ENCODE measurements around the gene OR5AK2. TPM values are rescaled to one million over a fixed set of nuclear protein-coding genes. Genes with fewer than 3 reads are reported as not detected.
"Not testable (repeated sequence)": the region's sequence is repeated elsewhere in the genome, so short reads cannot be mapped to it uniquely, and the experiment has no call there.

OR5AK2 gene
- total RNA-seq, 1 experiment from 2014 or later = not detected

DNA sequence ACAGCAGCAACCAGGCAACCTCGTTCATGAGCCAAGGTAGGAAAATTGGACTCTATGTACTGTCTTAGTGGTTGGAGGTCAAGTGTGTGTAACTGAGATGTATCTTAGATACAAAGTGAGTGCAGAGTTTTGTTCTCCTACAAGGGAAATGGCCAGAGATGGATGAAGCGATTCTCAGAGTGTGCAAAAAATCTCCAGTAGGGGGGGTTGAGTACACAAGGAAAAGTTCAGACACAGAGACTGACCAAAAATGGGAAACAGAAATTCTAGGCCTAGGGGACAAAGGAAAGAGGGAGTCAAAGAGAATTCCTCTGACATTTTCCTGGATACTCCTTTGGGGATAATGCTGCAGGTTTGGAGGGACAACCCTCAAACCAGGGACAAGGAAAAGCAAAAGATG lies 38.2 kb upstream of the OR5AK2 start (continued):
- TF ChIP-seq, protein P1, sequence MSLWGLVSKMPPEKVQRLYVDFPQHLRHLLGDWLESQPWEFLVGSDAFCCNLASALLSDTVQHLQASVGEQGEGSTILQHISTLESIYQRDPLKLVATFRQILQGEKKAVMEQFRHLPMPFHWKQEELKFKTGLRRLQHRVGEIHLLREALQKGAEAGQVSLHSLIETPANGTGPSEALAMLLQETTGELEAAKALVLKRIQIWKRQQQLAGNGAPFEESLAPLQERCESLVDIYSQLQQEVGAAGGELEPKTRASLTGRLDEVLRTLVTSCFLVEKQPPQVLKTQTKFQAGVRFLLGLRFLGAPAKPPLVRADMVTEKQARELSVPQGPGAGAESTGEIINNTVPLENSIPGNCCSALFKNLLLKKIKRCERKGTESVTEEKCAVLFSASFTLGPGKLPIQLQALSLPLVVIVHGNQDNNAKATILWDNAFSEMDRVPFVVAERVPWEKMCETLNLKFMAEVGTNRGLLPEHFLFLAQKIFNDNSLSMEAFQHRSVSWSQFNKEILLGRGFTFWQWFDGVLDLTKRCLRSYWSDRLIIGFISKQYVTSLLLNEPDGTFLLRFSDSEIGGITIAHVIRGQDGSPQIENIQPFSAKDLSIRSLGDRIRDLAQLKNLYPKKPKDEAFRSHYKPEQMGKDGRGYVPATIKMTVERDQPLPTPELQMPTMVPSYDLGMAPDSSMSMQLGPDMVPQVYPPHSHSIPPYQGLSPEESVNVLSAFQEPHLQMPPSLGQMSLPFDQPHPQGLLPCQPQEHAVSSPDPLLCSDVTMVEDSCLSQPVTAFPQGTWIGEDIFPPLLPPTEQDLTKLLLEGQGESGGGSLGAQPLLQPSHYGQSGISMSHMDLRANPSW (CRISPR knock-in tag; conservative IDR thresholded peaks at IDR 0.05; ENCODE audit: low read depth) = no peak
- TF ChIP-seq, protein P2, sequence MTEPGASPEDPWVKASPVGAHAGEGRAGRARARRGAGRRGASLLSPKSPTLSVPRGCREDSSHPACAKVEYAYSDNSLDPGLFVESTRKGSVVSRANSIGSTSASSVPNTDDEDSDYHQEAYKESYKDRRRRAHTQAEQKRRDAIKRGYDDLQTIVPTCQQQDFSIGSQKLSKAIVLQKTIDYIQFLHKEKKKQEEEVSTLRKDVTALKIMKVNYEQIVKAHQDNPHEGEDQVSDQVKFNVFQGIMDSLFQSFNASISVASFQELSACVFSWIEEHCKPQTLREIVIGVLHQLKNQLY (CRISPR knock-in tag; IDR thresholded peaks at IDR 0.05) = no peak
- TF ChIP-seq KAT7 (CRISPR knock-in tag; IDR thresholded peaks at IDR 0.05; ENCODE audit: borderline replicate concordance) (no peak), RORB (CRISPR knock-in tag; IDR thresholded peaks at IDR 0.05) (no peak), CBFB (CRISPR knock-in tag; IDR thresholded peaks at IDR 0.05; ENCODE audit: low read depth) (no peak), ETV6 (CRISPR knock-in tag; IDR thresholded peaks at IDR 0.05) (no peak)
- TF ChIP-seq, protein P3, sequence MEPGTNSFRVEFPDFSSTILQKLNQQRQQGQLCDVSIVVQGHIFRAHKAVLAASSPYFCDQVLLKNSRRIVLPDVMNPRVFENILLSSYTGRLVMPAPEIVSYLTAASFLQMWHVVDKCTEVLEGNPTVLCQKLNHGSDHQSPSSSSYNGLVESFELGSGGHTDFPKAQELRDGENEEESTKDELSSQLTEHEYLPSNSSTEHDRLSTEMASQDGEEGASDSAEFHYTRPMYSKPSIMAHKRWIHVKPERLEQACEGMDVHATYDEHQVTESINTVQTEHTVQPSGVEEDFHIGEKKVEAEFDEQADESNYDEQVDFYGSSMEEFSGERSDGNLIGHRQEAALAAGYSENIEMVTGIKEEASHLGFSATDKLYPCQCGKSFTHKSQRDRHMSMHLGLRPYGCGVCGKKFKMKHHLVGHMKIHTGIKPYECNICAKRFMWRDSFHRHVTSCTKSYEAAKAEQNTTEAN (CRISPR knock-in tag; IDR thresholded peaks at IDR 0.05) = no peak
- TF ChIP-seq, protein P4, sequence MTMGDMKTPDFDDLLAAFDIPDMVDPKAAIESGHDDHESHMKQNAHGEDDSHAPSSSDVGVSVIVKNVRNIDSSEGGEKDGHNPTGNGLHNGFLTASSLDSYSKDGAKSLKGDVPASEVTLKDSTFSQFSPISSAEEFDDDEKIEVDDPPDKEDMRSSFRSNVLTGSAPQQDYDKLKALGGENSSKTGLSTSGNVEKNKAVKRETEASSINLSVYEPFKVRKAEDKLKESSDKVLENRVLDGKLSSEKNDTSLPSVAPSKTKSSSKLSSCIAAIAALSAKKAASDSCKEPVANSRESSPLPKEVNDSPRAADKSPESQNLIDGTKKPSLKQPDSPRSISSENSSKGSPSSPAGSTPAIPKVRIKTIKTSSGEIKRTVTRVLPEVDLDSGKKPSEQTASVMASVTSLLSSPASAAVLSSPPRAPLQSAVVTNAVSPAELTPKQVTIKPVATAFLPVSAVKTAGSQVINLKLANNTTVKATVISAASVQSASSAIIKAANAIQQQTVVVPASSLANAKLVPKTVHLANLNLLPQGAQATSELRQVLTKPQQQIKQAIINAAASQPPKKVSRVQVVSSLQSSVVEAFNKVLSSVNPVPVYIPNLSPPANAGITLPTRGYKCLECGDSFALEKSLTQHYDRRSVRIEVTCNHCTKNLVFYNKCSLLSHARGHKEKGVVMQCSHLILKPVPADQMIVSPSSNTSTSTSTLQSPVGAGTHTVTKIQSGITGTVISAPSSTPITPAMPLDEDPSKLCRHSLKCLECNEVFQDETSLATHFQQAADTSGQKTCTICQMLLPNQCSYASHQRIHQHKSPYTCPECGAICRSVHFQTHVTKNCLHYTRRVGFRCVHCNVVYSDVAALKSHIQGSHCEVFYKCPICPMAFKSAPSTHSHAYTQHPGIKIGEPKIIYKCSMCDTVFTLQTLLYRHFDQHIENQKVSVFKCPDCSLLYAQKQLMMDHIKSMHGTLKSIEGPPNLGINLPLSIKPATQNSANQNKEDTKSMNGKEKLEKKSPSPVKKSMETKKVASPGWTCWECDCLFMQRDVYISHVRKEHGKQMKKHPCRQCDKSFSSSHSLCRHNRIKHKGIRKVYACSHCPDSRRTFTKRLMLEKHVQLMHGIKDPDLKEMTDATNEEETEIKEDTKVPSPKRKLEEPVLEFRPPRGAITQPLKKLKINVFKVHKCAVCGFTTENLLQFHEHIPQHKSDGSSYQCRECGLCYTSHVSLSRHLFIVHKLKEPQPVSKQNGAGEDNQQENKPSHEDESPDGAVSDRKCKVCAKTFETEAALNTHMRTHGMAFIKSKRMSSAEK (CRISPR knock-in tag; IDR thresholded peaks at IDR 0.05; ENCODE audit: borderline replicate concordance) = no peak
- TF ChIP-seq, protein P5, sequence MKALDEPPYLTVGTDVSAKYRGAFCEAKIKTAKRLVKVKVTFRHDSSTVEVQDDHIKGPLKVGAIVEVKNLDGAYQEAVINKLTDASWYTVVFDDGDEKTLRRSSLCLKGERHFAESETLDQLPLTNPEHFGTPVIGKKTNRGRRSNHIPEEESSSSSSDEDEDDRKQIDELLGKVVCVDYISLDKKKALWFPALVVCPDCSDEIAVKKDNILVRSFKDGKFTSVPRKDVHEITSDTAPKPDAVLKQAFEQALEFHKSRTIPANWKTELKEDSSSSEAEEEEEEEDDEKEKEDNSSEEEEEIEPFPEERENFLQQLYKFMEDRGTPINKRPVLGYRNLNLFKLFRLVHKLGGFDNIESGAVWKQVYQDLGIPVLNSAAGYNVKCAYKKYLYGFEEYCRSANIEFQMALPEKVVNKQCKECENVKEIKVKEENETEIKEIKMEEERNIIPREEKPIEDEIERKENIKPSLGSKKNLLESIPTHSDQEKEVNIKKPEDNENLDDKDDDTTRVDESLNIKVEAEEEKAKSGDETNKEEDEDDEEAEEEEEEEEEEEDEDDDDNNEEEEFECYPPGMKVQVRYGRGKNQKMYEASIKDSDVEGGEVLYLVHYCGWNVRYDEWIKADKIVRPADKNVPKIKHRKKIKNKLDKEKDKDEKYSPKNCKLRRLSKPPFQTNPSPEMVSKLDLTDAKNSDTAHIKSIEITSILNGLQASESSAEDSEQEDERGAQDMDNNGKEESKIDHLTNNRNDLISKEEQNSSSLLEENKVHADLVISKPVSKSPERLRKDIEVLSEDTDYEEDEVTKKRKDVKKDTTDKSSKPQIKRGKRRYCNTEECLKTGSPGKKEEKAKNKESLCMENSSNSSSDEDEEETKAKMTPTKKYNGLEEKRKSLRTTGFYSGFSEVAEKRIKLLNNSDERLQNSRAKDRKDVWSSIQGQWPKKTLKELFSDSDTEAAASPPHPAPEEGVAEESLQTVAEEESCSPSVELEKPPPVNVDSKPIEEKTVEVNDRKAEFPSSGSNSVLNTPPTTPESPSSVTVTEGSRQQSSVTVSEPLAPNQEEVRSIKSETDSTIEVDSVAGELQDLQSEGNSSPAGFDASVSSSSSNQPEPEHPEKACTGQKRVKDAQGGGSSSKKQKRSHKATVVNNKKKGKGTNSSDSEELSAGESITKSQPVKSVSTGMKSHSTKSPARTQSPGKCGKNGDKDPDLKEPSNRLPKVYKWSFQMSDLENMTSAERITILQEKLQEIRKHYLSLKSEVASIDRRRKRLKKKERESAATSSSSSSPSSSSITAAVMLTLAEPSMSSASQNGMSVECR (CRISPR knock-in tag; IDR thresholded peaks at IDR 0.05; ENCODE audit: borderline replicate concordance) = no peak

DNA sequence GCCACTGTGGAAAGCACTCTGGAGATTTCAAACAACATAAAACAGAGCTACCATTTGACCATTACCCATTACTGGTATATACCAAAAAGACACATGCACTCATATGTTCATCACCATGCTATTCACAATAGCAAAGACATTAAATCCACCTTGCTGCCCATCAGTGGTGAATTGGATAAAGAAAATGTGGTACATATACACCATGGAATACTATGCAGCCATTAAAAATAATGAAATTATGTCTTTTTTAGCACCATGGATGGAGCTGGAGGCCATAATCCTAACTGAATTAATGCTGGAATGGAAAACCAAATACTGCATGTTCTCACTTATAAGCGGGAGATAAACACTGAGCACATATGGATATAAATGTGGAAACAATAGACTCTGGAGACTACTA lies 34.8 kb upstream of the OR5AK2 start:
- DNase-seq (ENCODE audit: low spot score); H3K4me1 Mint-ChIP-seq; H3K27me3 Mint-ChIP-seq (ENCODE audit: low read depth); CTCF ChIA-PET; H3K27ac Mint-ChIP-seq; H3K4me3 Mint-ChIP-seq; POLR2A ChIA-PET; ATAC-seq: not testable (repeated sequence)
- Mint-ChIP-seq H3K9me3 (peaks cover 56% of the 10 kb centered on the region), H3K36me3 (peaks cover 30% of the 10 kb centered on the region)

DNA sequence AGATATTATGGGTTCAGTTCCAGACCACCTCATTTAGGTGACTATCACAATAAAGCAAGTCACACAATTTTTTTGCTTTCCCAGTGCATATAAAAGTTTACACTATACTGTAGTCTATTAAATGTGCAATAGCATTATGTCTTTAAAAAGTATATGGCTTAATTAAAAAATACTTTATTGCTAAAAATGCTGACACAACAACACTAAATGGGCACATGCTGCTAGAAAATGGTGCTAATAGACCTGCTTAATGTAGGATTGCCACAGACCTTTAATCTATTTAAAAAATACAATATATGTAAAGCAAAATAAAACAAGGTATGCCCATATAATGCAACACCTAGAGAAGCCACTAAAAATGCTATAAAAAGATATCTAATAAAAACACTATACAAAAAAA lies 27.1 kb upstream of the OR5AK2 start:
- POLR2A ChIA-PET = no interaction called here
- TF ChIP-seq, protein P6, sequence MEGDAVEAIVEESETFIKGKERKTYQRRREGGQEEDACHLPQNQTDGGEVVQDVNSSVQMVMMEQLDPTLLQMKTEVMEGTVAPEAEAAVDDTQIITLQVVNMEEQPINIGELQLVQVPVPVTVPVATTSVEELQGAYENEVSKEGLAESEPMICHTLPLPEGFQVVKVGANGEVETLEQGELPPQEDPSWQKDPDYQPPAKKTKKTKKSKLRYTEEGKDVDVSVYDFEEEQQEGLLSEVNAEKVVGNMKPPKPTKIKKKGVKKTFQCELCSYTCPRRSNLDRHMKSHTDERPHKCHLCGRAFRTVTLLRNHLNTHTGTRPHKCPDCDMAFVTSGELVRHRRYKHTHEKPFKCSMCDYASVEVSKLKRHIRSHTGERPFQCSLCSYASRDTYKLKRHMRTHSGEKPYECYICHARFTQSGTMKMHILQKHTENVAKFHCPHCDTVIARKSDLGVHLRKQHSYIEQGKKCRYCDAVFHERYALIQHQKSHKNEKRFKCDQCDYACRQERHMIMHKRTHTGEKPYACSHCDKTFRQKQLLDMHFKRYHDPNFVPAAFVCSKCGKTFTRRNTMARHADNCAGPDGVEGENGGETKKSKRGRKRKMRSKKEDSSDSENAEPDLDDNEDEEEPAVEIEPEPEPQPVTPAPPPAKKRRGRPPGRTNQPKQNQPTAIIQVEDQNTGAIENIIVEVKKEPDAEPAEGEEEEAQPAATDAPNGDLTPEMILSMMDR (IDR thresholded peaks at IDR 0.05) = no peak
- TF ChIP-seq, protein P7, sequence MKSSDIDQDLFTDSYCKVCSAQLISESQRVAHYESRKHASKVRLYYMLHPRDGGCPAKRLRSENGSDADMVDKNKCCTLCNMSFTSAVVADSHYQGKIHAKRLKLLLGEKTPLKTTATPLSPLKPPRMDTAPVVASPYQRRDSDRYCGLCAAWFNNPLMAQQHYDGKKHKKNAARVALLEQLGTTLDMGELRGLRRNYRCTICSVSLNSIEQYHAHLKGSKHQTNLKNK (CRISPR knock-in tag; IDR thresholded peaks at IDR 0.05) = no peak
- TF ChIP-seq CREB1 (CRISPR knock-in tag; IDR thresholded peaks at IDR 0.05) = no peak
- TF ChIP-seq FOXJ3 (CRISPR knock-in tag; IDR thresholded peaks at IDR 0.05; ENCODE audit: borderline replicate concordance) = no peak
- no peak for TF ChIP-seq FOXK1 (CRISPR knock-in tag; IDR thresholded peaks at IDR 0.05)

More for the DNA sequence above, 27.1 kb upstream of the OR5AK2 start:
- CTCF ChIA-PET = no interaction called here
- Mint-ChIP-seq H3K4me3 (no peak overlapping the region), H3K27ac (no peak overlapping the region), H3K9me3 (peaks cover 33% of the 10 kb centered on the region), H3K4me1 (no peaks in the 10 kb centered on the region), H3K36me3 (peaks cover 4% of the 10 kb centered on the region), H3K27me3 (ENCODE audit: low read depth) (no peaks in the 10 kb centered on the region; the same call in 1 of the 2 replicates)
- ATAC-seq (no peak), DNase-seq (ENCODE audit: low spot score) (no peak)

Data from WTC11 (cell line).